A549 treated with dexamethasone at 1 μM for 4 hours (cell line): ENCODE measurements around the gene CHIA. TPM values are rescaled to one million over a fixed set of nuclear protein-coding genes. Genes with fewer than 3 reads are reported as not detected.

Experiments used
- total RNA-seq: library from RNA; stranded (reverse); fragments of 200-300 nt; extraction: Qiagen RNA extraction; gene quantifications from 5 replicates; pipeline ENCODE4 v1.2.3, GENCODE V29; 2022

CHIA gene
- total RNA-seq, result not detected in 5 replicates

GRCh38 chr1:111290630-111291029 is at the start of gene CHIA:
Gene CHIA, plus strand, starts transcription at chr1:111290851. Its CDS starts 19,617 bp downstream, at chr1:111310468.

Other genes with a start within 250 kb of the CHIA start
- 16.8 to 21.1 TPM (median 19.4 TPM) in 5 replicates for gene DRAM2, start 150.8 kb upstream of the CHIA start, total RNA-seq
- 11.4 to 15.3 TPM (median 14.1 TPM) in 5 replicates for gene CEPT1, start 150.6 kb upstream of the CHIA start, total RNA-seq
- 1.0 to 1.3 TPM (median 1.1 TPM) in 5 replicates for gene DENND2D, start 90.2 kb upstream of the CHIA start, total RNA-seq
- 0.20 to 0.41 TPM (median 0.35 TPM) in 5 replicates for gene CHI3L2, start 63.1 kb upstream of the CHIA start, total RNA-seq
- 0.68 to 1.1 TPM (median 0.91 TPM) in 5 replicates for gene OVGP1, start 136.9 kb downstream of the CHIA start, total RNA-seq
- 33.3 to 45.9 TPM (median 40.8 TPM) in 5 replicates for gene WDR77, start 158.4 kb downstream of the CHIA start, total RNA-seq
- gene ATP5PB, start 158.6 kb downstream of the CHIA start, total RNA-seq, result 233 to 282 TPM (median 248 TPM) in 5 replicates
- 0.07 to 0.25 TPM (median 0.12 TPM) in 5 replicates for gene C1orf162, start 183.1 kb downstream of the CHIA start, total RNA-seq
- not detected in 5 replicates for gene ADORA3, start 212.8 kb downstream of the CHIA start, total RNA-seq
- not detected in 5 replicates for gene TMIGD3, start 212.8 kb downstream of the CHIA start, total RNA-seq